NCI-H1417 treated with DMSO at 0.1 percent for 48 hours (cell line): Measurements from ENCODE around the gene SLC17A7.

Source experiments
- DNase-seq: peaks from one replicate; lab custom pipeline; 2025; lab: John Stamatoyannopoulos, UW

The SLC17A7 gene

GRCh38 chr19:49408816-49409440 is 32.4 kb downstream of the SLC17A7 start:
- DNase-seq, result no peak

DNA sequence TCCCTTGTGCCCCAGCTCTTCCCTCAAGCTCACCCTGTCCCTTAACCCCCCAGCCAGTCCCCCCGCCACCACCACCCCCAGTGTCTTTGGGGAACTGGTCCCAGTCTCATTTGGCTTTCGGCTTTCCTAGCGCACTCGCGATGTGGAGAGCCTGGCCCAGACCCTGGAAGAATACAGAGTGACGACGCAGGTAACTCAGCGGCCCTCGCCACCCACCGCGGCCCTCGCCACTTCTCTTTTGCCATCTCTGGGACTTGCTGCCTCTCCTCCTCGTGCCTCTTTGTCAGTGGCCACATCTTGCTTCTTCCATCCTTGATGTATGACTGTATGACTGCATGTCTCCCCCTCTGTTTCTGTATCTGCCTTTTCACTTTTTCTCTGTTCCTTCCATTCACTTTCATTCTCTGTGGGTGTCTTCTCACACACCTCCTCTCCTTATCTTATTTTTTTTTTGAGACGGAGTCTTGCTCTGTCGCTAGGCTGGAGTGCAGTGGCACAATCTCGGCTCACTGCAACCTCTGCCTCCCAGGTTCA is 33.8 kb downstream of the SLC17A7 start:
- DNase-seq, result no peak

DNA sequence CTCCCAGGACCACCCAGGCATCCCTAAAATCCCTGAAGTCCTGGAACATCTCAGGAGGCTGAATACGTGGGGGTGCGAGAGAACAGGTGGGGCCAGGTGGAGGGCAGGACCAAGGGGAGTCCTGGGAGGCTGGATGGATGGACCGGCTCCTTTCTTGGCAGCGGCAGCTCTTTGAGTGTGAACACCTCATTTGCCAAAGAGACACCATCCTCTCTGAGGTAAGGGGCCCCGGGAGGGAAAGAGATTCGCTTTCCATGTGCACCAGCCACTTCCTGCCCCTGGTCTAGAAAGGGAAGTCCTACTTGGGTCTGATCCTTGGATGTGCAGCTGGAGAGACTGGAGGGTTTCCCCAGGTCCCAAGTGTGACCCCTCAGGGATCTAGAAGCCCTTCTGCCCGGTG is 34.2 kb downstream of the SLC17A7 start:
- no peak for DNase-seq

GRCh38 chr19:49403404-49404187 is 37.7 kb downstream of the SLC17A7 start:
- no peak for DNase-seq

GRCh38 chr19:49400029-49400428 is 41.3 kb downstream of the SLC17A7 start:
- DNase-seq, result no peak

DNA sequence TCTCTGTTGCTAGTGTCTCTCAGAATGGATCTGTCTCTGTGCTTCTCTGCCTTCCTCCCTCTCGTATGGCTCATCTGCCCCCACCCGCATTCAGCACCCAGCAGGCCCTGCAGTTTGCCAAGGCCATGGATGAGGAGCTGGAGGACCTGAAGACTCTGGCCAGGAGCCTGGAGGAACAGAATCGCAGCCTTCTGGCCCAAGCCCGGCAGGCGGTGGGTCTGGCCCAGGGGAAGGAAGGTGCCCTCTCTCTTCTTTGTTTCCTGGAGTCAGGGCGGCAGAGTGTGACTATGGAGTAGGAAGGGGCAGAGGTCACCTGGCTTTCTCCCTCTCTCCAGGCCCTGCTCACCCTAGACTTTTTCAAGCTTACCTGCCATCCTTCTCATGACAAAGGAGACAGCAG is 42.4 kb downstream of the SLC17A7 start:
- no peak for DNase-seq

GRCh38 chr19:49398001-49398615 is 43.2 kb downstream of the SLC17A7 start:
- DNase-seq, result no peak

DNA sequence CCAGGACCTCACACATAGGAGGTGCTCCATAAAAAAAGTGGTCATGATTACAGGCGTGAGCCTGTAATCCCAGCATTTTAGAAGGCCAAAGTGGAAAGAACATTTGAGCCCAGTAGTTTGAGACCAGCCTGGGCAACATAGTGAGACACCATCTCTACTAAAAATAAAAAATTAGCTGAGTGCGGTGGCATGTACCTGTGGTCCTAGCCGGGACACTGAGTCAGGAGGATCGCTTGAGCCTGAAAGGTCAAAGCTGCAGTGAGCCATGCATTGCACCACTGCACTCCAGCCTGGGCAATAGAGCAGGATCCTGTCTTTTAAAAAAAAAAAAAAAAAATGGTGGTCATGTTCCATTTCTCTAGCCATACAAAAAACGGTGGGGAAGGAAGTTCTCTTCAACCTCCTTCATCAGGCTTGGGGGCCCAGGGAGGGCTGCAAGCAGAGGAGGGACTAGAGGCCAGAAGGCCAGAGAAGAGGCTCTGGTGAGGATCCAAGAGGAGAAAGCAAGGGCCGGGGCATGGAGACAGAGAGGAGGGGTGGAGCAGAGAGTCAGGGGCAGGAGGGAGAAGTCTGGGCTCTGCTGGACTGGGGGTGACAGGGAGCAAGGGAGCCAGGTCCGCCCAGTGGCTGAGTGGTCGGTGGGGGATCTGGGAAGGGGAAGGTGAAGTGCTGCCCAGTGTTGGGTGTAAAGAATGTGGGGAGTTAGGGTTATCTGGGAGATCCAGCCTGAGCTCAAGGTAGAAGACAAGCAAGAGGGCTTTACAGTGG is 44.4 kb downstream of the SLC17A7 start:
- DNase-seq, result no peak

GRCh38 chr19:49395581-49396407 is 45.5 kb downstream of the SLC17A7 start:
- no peak for DNase-seq

DNA sequence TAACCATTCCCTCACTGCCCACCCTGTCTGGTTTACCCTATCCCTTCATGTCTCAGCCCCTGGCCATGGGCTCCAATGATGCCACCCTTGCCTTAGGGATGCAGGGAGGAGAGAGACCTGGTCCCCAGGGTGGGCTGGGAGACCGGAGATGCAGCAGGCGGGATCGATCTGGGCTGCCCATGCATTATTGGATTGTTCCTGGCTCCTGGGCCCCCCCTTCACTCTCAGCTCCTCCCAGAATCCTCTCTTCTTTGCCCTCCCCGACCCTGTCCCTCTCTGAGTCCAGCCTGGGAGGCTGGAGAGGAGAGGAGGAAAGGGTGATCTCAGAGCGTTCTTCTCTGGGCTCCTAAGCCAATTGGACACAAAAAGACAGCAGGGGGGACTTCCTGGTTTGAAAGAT is 47.4 kb downstream of the SLC17A7 start:
- DNase-seq, result no peak

DNA sequence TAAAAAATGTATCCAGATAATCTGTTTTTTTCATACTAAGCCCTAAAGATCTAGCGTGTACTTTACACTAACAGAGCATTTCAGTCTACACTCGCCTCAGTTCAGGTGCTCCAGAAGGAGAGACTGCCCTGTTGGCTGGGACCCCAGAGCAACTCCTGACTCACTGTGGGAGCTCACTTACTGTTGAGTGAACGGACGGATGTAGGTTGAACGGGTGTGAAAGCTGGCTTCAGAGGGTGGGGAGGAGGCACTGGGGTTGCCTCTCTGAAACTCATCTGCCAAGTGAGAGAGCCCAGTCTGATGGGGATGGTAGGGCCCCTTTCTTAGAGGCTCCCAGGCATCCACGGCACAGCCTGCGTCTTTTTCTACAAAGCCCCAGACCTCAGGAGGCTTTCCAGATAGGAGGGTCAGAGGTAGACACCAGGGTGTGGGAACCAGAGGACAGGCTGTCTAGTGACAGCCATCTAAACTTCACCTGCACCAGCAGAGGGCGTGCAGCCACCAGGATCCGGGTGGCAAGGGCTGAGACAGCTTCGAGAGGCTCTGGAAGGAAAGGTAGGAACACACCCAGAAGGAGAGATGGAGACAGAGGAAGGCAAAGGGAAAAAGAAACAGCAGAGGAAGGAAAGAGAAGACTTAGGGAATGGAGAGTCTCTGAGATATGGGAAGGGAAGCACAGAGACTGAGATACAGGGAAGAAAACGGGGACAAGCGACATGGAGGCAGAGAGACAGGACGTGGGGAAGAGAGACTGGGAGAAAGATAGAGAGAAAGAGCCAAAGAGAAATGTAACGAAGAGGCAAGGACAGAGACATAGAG is 49.5 kb downstream of the SLC17A7 start:
- DNase-seq, result no peak

- DNase-seq, result no peak
Observed at GRCh38 chr19:49390929-49391359, 50.4 kb downstream of the SLC17A7 start.

DNA sequence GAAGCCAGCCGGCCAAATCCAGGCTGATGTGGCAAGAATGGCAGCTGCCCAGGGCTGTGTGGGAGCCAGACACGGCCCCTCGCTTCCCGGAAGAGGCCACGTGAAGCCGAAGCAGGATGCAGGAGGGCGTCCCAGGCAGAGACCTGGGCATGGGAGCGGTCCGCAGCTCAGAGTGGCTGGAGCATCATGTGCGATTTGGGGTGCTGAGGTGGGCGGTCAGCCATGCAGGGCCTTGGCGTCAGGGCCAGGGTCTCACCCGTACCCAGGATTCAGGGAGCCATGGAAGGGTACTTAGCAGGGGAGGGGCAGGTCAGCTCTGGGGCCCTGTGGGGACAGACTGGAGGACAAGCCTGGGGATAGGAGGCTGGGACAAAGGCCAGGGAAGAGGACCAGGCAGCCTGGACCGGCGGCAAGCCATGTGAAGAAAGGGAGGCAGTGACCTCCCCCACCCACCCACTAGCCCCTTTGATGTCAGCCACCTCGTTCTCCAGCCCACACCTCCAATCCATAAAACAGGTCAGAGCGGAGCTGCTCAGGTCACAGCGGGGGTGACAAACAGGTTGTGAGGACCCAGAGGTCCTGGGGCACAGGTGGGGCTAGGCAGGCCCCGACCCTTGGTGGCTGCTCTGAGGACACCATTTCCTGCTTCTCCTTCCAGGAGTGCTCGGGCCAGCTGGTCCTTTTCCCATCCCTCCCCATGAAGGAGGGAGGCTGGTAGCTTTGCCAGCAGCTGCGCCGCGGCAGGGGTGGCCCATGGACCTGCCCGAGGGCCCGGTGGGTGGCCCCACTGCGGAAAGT is 51.0 kb downstream of the SLC17A7 start:
- no peak for DNase-seq

DNA sequence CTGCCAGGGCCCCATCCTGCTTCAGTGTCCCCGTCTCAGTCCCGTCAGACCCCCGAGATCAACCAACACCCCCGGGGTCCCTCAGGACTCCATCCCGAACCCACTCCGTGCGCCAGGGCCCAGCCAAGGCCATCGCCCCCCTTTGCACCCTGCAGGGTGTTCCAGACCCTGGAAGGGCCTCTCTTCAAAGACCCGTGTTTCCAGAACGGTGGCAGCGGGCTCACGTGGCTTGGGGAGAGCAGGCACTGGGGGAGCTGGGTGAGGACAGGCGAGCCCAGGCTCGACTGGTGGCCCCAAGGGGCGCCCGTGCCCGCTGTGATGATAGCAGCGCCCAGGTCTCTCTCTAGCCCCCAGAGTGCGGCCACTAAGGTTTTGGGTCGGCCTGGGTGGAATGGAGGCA is 51.9 kb downstream of the SLC17A7 start:
- DNase-seq, result no peak

DNA sequence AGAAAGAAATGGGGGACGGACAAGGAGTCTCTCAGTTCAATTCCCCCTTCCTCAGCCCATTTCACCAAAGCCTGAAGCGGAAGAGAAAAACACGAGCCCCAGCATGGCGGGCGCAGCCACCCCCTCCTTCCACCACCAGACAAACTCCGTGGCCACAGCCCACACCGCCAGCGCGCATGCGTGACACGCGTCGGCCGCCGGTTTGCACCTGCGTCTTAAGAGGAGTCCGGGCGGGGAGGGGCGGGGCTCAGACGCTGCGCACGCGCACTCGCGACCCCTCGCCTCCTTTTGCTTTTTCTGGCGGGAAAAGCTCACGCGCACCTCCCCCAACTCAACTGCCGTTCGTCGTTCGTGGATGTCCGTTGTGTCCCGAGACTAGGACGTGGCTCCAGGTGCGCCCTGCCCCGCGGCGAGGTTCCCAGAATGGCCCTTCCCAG is 53.4 kb downstream of the SLC17A7 start, which contains the start of gene KASH5:
TSS of gene KASH5 (plus strand) at position 314 of the 437 bp plus-strand sequence. CDS start 2,635 bp downstream, outside the sequence.
- no peak for DNase-seq

- DNase-seq, result no peak
Observed at GRCh38 chr19:49383599-49383998, 57.7 kb downstream of the SLC17A7 start.

DNA sequence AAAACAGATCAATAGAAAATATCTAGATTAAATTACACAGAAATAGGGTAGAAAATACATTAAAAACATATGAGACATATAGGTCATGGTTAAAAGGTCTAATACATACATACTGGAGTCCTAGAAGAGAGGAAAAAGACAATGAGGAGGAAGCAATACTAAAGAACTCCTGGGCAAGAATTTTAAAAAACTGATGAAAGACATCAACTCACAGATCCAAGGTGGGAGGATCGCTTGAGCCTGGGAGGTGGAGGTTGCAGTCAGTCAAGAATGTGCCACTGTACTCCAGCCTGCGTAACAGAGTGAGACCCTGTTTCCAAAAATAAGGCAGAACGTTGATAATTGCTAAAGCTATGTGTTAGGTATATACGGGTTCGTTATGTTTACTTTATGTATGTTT is 58.7 kb downstream of the SLC17A7 start:
- DNase-seq, result no peak

- no peak for DNase-seq
Observed at GRCh38 chr19:49380391-49380790, 60.9 kb downstream of the SLC17A7 start.
